H1 (cell line): ENCODE measurements around the gene RARRES1. TPM values are rescaled to one million over a fixed set of nuclear protein-coding genes. Genes with fewer than 3 reads are reported as not detected.

ENCODE experiments used
- CTCF ChIA-PET: fragments of 300-600 bp; sonication (Branson Sonifier 250); formaldehyde crosslinking; loops from one replicate; lab custom pipeline; 2021; ENCODE audit not compliant: partially characterized antibody; lab: Charles Lee
- POLR2A ChIA-PET: fragments of 300-600 bp; sonication (Branson Sonifier 250); formaldehyde crosslinking; loops from one replicate; lab custom pipeline; 2021; ENCODE audit warnings: inconsistent platforms; ENCODE audit not compliant: partially characterized antibody; lab: Charles Lee
- DNase-seq, 2 experiments: peaks; one replicate each; pipeline versions ENCODE4 v3.0.0 to v3.0.0-alpha.2; 2010 to 2022; ENCODE audit warnings: low spot score in 2 of 2, low read depth in 1 of 2, mixed read lengths in 1 of 2
- FAIRE-seq: peaks from 2 replicates; lab custom pipeline; 2011; peaks lifted over from hg19 to GRCh38; lab: Jason Lieb, UNC
- H2AFZ ChIP-seq: 2 replicates; pipeline ENCODE4 v1.8.1; 2012; ENCODE audit warnings: low read length, inconsistent platforms
- H2AK5ac ChIP-seq: 2 replicates; pipeline ENCODE4 v1.6.1; 2013; ENCODE audit warnings: low read depth, low read length
- H2BK120ac ChIP-seq: replicated peaks from 2 replicates; pipeline ENCODE3; 2013; ENCODE audit warnings: low read depth, low read length, inconsistent platforms
- H2BK12ac ChIP-seq: 2 replicates; pipeline ENCODE4 v1.6.1; 2013; ENCODE audit warnings: low read depth, low read length
- H2BK15ac ChIP-seq: 2 replicates; pipeline ENCODE4 v1.6.1; 2013; ENCODE audit warnings: low read length
- H2BK20ac ChIP-seq: 2 replicates; pipeline ENCODE4 v1.6.1; 2013; ENCODE audit warnings: low read length
- H2BK5ac ChIP-seq: 2 replicates; pipeline ENCODE4 v1.6.1; 2013; ENCODE audit warnings: low read depth, low read length
- H3K14ac ChIP-seq: 2 replicates; pipeline ENCODE4 v1.6.1; 2013; ENCODE audit warnings: inconsistent platforms; ENCODE audit not compliant: insufficient read length
- H3K18ac ChIP-seq: 2 replicates; pipeline ENCODE4 v1.6.1; 2013; ENCODE audit warnings: low read length; ENCODE audit errors: extremely low read depth
- H3K23ac ChIP-seq: 2 replicates; pipeline ENCODE4 v1.6.1; 2013; ENCODE audit warnings: inconsistent platforms; ENCODE audit not compliant: insufficient read length
- H3K23me2 ChIP-seq: 2 replicates; pipeline ENCODE4 v1.6.1; 2013; ENCODE audit warnings: low read depth, low read length
- H3K27ac ChIP-seq: 2 replicates; pipeline ENCODE4 v1.6.1; 2011; ENCODE audit warnings: low read depth, low read length, inconsistent platforms
- H3K27me3 ChIP-seq, 4 experiments: replicated peaks in 1 of 4; 1 replicate in 1 of 4; 2 replicates in 3 of 4; pipeline versions ENCODE4 v1.6.1 to v1.8.1; 2011 to 2013; ENCODE audit warnings: low read length in 3 of 4, mild to moderate bottlenecking in 3 of 4, inconsistent platforms in 2 of 4, mixed read lengths in 2 of 4, moderate library complexity in 1 of 4; ENCODE audit not compliant: control insufficient read depth in 3 of 4, insufficient read depth in 3 of 4; ENCODE audit errors: extremely low read depth in 1 of 4
- H3K36me3 ChIP-seq, 4 experiments: 2 replicates each; pipeline versions ENCODE4 v1.6.1 to v1.8.1; 2011 to 2013; ENCODE audit warnings: mild to moderate bottlenecking in 4 of 4, low read length in 3 of 4, moderate library complexity in 2 of 4, control low read depth in 1 of 4, inconsistent platforms in 1 of 4; ENCODE audit not compliant: insufficient read depth in 4 of 4, control insufficient read depth in 2 of 4
- H3K4ac ChIP-seq: replicated peaks from 2 replicates; pipeline ENCODE3; 2013; ENCODE audit warnings: low read length, low read depth, mixed read lengths, inconsistent platforms; ENCODE audit not compliant: insufficient read length
- H3K4me1 ChIP-seq, 4 experiments: replicated peaks in 1 of 4; 1 replicate in 1 of 4; 2 replicates in 3 of 4; pipeline versions ENCODE4 v1.6.1 to v1.8.1; 2011 to 2013; ENCODE audit warnings: low read length in 3 of 4, inconsistent platforms in 2 of 4, mixed read lengths in 1 of 4; ENCODE audit not compliant: insufficient read depth in 4 of 4, control insufficient read depth in 3 of 4
- H3K4me2 ChIP-seq, 2 experiments: 2 replicates each; pipeline versions ENCODE4 v1.6.1 to v1.8.1; 2011 to 2013; ENCODE audit warnings: low read depth in 2 of 2, low read length in 2 of 2, control low read depth in 1 of 2, inconsistent platforms in 1 of 2, mild to moderate bottlenecking in 1 of 2; ENCODE audit not compliant: insufficient read depth in 1 of 2
- H3K4me3 ChIP-seq, 4 experiments: fragments of 200-600, 300-600 bp in 1 of 4; sonication (generic), shearing (Covaris generic), sonication (Bioruptor Twin) in 1 of 4; 2 replicates each; pipeline versions ENCODE4 v1.5.1 to v1.8.1; 2011 to 2016; ENCODE audit warnings: low read length in 4 of 4, low read depth in 3 of 4, control low read depth in 2 of 4, inconsistent platforms in 2 of 4, mild to moderate bottlenecking in 2 of 4, mixed read lengths in 1 of 4, moderate library complexity in 1 of 4; ENCODE audit not compliant: insufficient read depth in 2 of 4; ENCODE audit errors: extremely low read depth in 1 of 4
- H3K56ac ChIP-seq: replicated peaks from 2 replicates; pipeline ENCODE3; 2013; ENCODE audit warnings: low read depth, mild to moderate bottlenecking, mixed read lengths, low read length, inconsistent platforms; ENCODE audit not compliant: insufficient read length
- H3K79me1 ChIP-seq: 2 replicates; pipeline ENCODE4 v1.6.1; 2013; ENCODE audit warnings: low read depth, low read length, control low read depth
- H3K79me2 ChIP-seq, 2 experiments: 2 replicates each; pipeline versions ENCODE4 v1.6.1 to v1.8.1; 2012 to 2013; ENCODE audit warnings: low read length in 2 of 2, mild to moderate bottlenecking in 2 of 2, inconsistent platforms in 1 of 2; ENCODE audit not compliant: insufficient read depth in 2 of 2, control insufficient read depth in 1 of 2
- H3K9ac ChIP-seq, 4 experiments: replicated peaks in 1 of 4; 1 replicate in 1 of 4; 2 replicates in 3 of 4; pipeline versions ENCODE4 v1.6.1 to v1.8.1; 2011 to 2013; ENCODE audit warnings: low read depth in 3 of 4, low read length in 3 of 4, control low read depth in 2 of 4, mild to moderate bottlenecking in 2 of 4, moderate library complexity in 2 of 4, inconsistent platforms in 1 of 4; ENCODE audit errors: extremely low read depth in 1 of 4
- H3K9me3 ChIP-seq, 2 experiments: 2 replicates each; pipeline versions ENCODE4 v1.6.1 to v1.8.1; 2012 to 2013; ENCODE audit warnings: mild to moderate bottlenecking in 2 of 2, moderate library complexity in 2 of 2, control low read depth in 1 of 2, inconsistent platforms in 1 of 2, low read depth in 1 of 2, low read length in 1 of 2, mixed read lengths in 1 of 2; ENCODE audit not compliant: insufficient read depth in 2 of 2
- H4K20me1 ChIP-seq, 2 experiments: replicated peaks in 1 of 2; 2 replicates each; pipeline versions ENCODE3 to v1.8.1; 2011 to 2013; ENCODE audit warnings: inconsistent platforms in 2 of 2, low read length in 2 of 2, mild to moderate bottlenecking in 1 of 2; ENCODE audit not compliant: insufficient read depth in 2 of 2, control insufficient read depth in 1 of 2
- H4K5ac ChIP-seq: 2 replicates; pipeline ENCODE4 v1.6.1; 2013; ENCODE audit warnings: low read length, low read depth, mixed read lengths, inconsistent platforms; ENCODE audit not compliant: insufficient read length
- H4K8ac ChIP-seq: 2 replicates; pipeline ENCODE4 v1.8.0; 2013; ENCODE audit warnings: mild to moderate bottlenecking, moderate library complexity, low read length, inconsistent platforms; ENCODE audit not compliant: insufficient read depth; ENCODE audit errors: extremely low read depth
- H4K91ac ChIP-seq: replicated peaks from 2 replicates; pipeline ENCODE3; 2013; ENCODE audit warnings: low read length, mixed read lengths, inconsistent platforms; ENCODE audit not compliant: insufficient read length
- HDAC2 ChIP-seq, 2 experiments: fragments of 300-600 bp in 1 of 2; sonication (generic) in 1 of 2; IDR thresholded peaks; 2 replicates each; pipeline ENCODE4 v1.6.1; 2011 to 2012; ENCODE audit warnings: low read depth in 2 of 2, low read length in 2 of 2, mild to moderate bottlenecking in 2 of 2, moderate library complexity in 2 of 2, borderline replicate concordance in 1 of 2, inconsistent platforms in 1 of 2
- MAFK ChIP-seq: IDR thresholded peaks from 2 replicates; pipeline ENCODE4 v1.6.1; 2012; ENCODE audit warnings: low read depth, mild to moderate bottlenecking, improper control_type of control experiment, low read length
- SAP30 ChIP-seq: fragments of 300-600 bp; sonication (generic); IDR thresholded peaks from 2 replicates; pipeline ENCODE4 v1.7.1; 2012; ENCODE audit warnings: low read length, moderate library complexity, mild to moderate bottlenecking, inconsistent platforms; ENCODE audit not compliant: insufficient read depth, insufficient replicate concordance
- TCF12 ChIP-seq: IDR thresholded peaks from 2 replicates; pipeline ENCODE4 v1.6.1; 2011; ENCODE audit warnings: low read depth, mild to moderate bottlenecking, low read length
- WGBS, 2 experiments: shearing (Covaris generic) in 1 of 2; methylation state at CpG; one replicate each; pipeline versions ENCODE4 v1.1.6 to v1.1.7; 2013 to 2015; ENCODE audit warnings: low lambda C conversion rate in 2 of 2, mixed read lengths in 2 of 2, inconsistent platforms in 1 of 2, low coverage in 1 of 2, missing lambda C conversion rate in 1 of 2; ENCODE audit not compliant: insufficient replicate concordance in 2 of 2, insufficient coverage in 1 of 2, insufficient read length in 1 of 2; ENCODE audit errors: extremely low coverage in 1 of 2, missing lambda C conversion rate in 1 of 2; 5-methylcytosine and 5-hydroxymethylcytosine counted together
- polyA plus RNA-seq, 7 experiments: library from polyadenylated mRNA; depleted of rRNA in 3 of 7; stranded (reverse) in 5 of 7; unstranded in 2 of 7; fragments of >200 nt in 5 of 7; fragments of 200-250 nt in 2 of 7; gene quantifications; 1 replicate in 5 of 7; 2 replicates in 1 of 7; 4 replicates in 1 of 7; pipeline versions ENCODE4 v1.2.1 to v1.2.3, GENCODE V29; 2011 to 2013; ENCODE audit warnings: missing spikeins in 2 of 7, mixed read lengths in 2 of 7
- total RNA-seq: library from RNA; stranded (reverse); fragmentation: NEBNext Ultra II Directional; extraction: Animal tissue kit (Norgen Biotek cat#: 25700); gene quantifications from 2 replicates; pipeline ENCODE4 v1.2.1, GENCODE V29; 2021

RARRES1 gene
- total and polyA plus RNA-seq, 2 of the 8 experiments (the other 6 are each of a cell fraction or from before 2014, with no cell fraction given) = 0.26 to 0.71 TPM

DNA sequence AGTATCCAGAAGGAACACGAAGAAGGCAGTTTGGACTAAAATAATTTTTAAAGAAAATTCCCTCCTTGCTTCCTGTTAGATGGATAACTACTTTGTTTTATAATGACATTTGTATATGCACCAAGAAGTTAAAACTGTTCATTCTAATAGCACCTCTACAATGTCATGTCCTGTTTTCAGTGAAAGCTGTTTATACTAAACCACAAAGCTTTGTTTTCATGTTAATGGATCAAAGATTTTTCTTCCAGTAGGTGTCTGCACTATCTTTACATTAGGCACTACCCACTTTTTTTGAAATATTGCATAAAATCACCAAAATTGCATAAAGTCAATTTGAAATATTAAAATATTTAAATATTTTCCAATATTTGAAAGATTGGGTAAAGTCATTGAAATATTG, 10.1 kb downstream of the RARRES1 start:
- no peaks in the 10 kb centered on the region for H3K79me2 ChIP-seq
- no peak overlapping the region for H2BK20ac ChIP-seq
- FAIRE-seq (no peak), DNase-seq (no peak)
- H4K20me1 ChIP-seq = peaks cover 0 to 1% of the 10 kb centered on the region in 2 experiments
- H3K79me1 ChIP-seq = peaks cover 2% of the 10 kb centered on the region; the same call in 1 of the 2 replicates
- no peak overlapping the region for H3K27ac ChIP-seq
- no peak overlapping the region for H3K4me3 ChIP-seq
- H3K23ac ChIP-seq = no peak overlapping the region
- H2AFZ ChIP-seq = no peak overlapping the region
- POLR2A ChIA-PET = no interaction called here
- H3K56ac ChIP-seq = no peak overlapping the region
- no peak overlapping the region for H4K8ac ChIP-seq
- no peak overlapping the region for H4K91ac ChIP-seq
- no peaks in the 10 kb centered on the region for H3K4me1 ChIP-seq
- no peak for TF ChIP-seq HDAC2 (IDR thresholded peaks at IDR 0.05; ENCODE audit: borderline replicate concordance in 1 of 2, low read depth in 2 of 2, low read length in 2 of 2)
- no peak for TF ChIP-seq SAP30
- TF ChIP-seq MAFK = no peak
- TF ChIP-seq TCF12 = no peak
- no peak overlapping the region for H3K4ac ChIP-seq
- CTCF ChIA-PET = interaction anchor here (0.8 to 1.2 kb wide), 2 partner anchors 14 to 19 kb away, joined by 3 to 6 read pairs; no protein-coding TSS in a partner anchor
- H2AK5ac ChIP-seq = no peak overlapping the region
- H3K18ac ChIP-seq = no peak overlapping the region
- H3K4me2 ChIP-seq = no peak overlapping the region
- no peaks in the 10 kb centered on the region; a peak in 1 of 8 replicates for H3K36me3 ChIP-seq
- H3K23me2 ChIP-seq = no peaks in the 10 kb centered on the region; the same call in 1 of the 2 replicates
- H2BK120ac ChIP-seq = no peak overlapping the region
- H3K14ac ChIP-seq = no peak overlapping the region
- 100% methylated on average over 1 of the region's 1 CpG; no CpG with 5 or more reads in 1 of the 2 experiments for WGBS, 2 experiments
- H2BK12ac ChIP-seq = no peak overlapping the region
- H2BK5ac ChIP-seq = no peak overlapping the region
- no peak overlapping the region for H4K5ac ChIP-seq
- H2BK15ac ChIP-seq = no peak overlapping the region
- no peaks in the 10 kb centered on the region for H3K9me3 ChIP-seq
- no peak overlapping the region for H3K9ac ChIP-seq
- no peaks in the 10 kb centered on the region for H3K27me3 ChIP-seq
